A549 (cell line): ENCODE data around the gene RNGTT. TPM values are rescaled to one million over a fixed set of nuclear protein-coding genes. Genes with fewer than 3 reads are reported as not detected.

Source experiments
- ATAC-seq, 2 experiments: fragments of 200-7000 bp in 1 of 2; fragments of >200 bp in 1 of 2; cut with Nextera tagmentation in 1 of 2; cut with Tn5 transposase in 1 of 2; 3 replicates each; pipeline versions ENCODE4 v1.8.0 to v1.9.1; 2018 to 2020; ENCODE audit warnings: mild to moderate bottlenecking in 1 of 2, moderate library complexity in 1 of 2
- CTCF ChIA-PET: fragments of 300-600 bp; sonication (Branson Sonifier 250); formaldehyde crosslinking; extraction: SDS; loops from one replicate; lab custom pipeline; 2021; ENCODE audit warnings: antibody characterized with exemption, inconsistent platforms; lab: Yijun Ruan, JAX
- POLR2A ChIA-PET: fragments of 350-600 bp; formaldehyde crosslinking; extraction: SDS; loops from one replicate; lab custom pipeline; 2021; ENCODE audit warnings: antibody characterized with exemption, inconsistent platforms; lab: Yijun Ruan, JAX
- DNase-seq, 2 experiments: peaks; one replicate each; pipeline versions ENCODE4 v3.0.0 to v3.0.0-alpha.2; 2011 to 2016; ENCODE audit warnings: low read depth in 1 of 2, low spot score in 1 of 2
- FAIRE-seq: peaks from 2 replicates; lab custom pipeline; 2011; peaks lifted over from hg19 to GRCh38; lab: Jason Lieb, UNC
- H3K27ac ChIP-seq, 2 experiments: fragments of >200 bp; sonication (Bioruptor Twin); formaldehyde crosslinking; 3 replicates each; pipeline ENCODE4 v1.5.1; 2016 to 2017
- H3K4me1 ChIP-seq: fragments of >200 bp; sonication (Bioruptor Twin); formaldehyde crosslinking; 3 replicates; pipeline ENCODE4 v1.6.1; 2016
- H3K4me2 ChIP-seq: fragments of >200 bp; sonication (Bioruptor Twin); formaldehyde crosslinking; 3 replicates; pipeline ENCODE4 v1.6.1; 2016
- H3K4me3 ChIP-seq: fragments of >200 bp; sonication (Bioruptor Twin); formaldehyde crosslinking; 3 replicates; pipeline ENCODE4 v1.5.1; 2016
- H3K9me3 ChIP-seq: fragments of >200 bp; sonication (Bioruptor Twin); formaldehyde crosslinking; 3 replicates; pipeline ENCODE4 v1.6.1; 2016
- BCL3 ChIP-seq: fragments of >200 bp; sonication (Bioruptor Twin); formaldehyde crosslinking; IDR thresholded peaks from 3 replicates; pipeline ENCODE4 v1.6.1; 2016
- CBX2 ChIP-seq: fragments of 200-600 bp; sonication (generic); IDR thresholded peaks from 2 replicates; pipeline ENCODE4 v1.6.1; 2016; ENCODE audit warnings: low read depth, mild to moderate bottlenecking, borderline replicate concordance
- CBX8 ChIP-seq: fragments of 200-600 bp; sonication (generic); IDR thresholded peaks from 2 replicates; pipeline ENCODE4 v1.6.1; 2016
- CEBPB ChIP-seq, 2 experiments: fragments of >200 bp in 1 of 2; sonication (Bioruptor Twin) in 1 of 2; formaldehyde crosslinking in 1 of 2; IDR thresholded peaks; 2 replicates each; pipeline ENCODE4 v1.6.1; 2012 to 2016
- ELK1 ChIP-seq: fragments of 150-350 bp; IDR thresholded peaks from 2 replicates; pipeline ENCODE4 v1.6.1; 2014; ENCODE audit warnings: low read depth, mild to moderate bottlenecking, low read length
- EP300 ChIP-seq, 2 experiments: fragments of >200 bp; sonication (Bioruptor Twin); formaldehyde crosslinking; IDR thresholded peaks; 2 replicates in 1 of 2; 3 replicates in 1 of 2; pipeline ENCODE4 v1.6.1; 2016 to 2017
- ESRRA ChIP-seq: fragments of 150-350 bp; IDR thresholded peaks from 2 replicates; pipeline ENCODE4 v1.6.1; 2014; ENCODE audit warnings: mild to moderate bottlenecking, low read length, borderline replicate concordance
- FOSL2 ChIP-seq, 2 experiments: fragments of 450-650 bp in 1 of 2; fragments of >200 bp in 1 of 2; sonication (Bioruptor Twin) in 1 of 2; formaldehyde crosslinking; IDR thresholded peaks; 2 replicates each; pipeline versions ENCODE4 v1.5.0 to v1.6.1; 2016 to 2020; ENCODE audit warnings: mild to moderate bottlenecking in 1 of 2, moderate library complexity in 1 of 2
- FOXS1 ChIP-seq: fragments of 250-450 bp; sonication (Bioruptor Pico); IDR thresholded peaks from 2 replicates; pipeline ENCODE4 v1.5.0; 2020; ENCODE audit warnings: mild to moderate bottlenecking, moderate library complexity
- HDAC2 ChIP-seq: fragments of 200-600 bp; sonication (generic); IDR thresholded peaks from 2 replicates; pipeline ENCODE4 v1.6.1; 2016
- HEYL ChIP-seq: fragments of 250-450 bp; sonication (Bioruptor Pico); IDR thresholded peaks from 2 replicates; pipeline ENCODE4 v1.8.0; 2021; ENCODE audit warnings: mild to moderate bottlenecking, moderate library complexity
- HOXA7 ChIP-seq: fragments of 250-450 bp; sonication (Bioruptor Pico); IDR thresholded peaks from 2 replicates; pipeline ENCODE4 v1.5.0; 2020; ENCODE audit warnings: mild to moderate bottlenecking, moderate library complexity
- HOXB13 ChIP-seq: fragments of 250-450 bp; sonication (Bioruptor Pico); IDR thresholded peaks from 2 replicates; pipeline ENCODE4 v1.5.0; 2020; ENCODE audit warnings: low read depth, mild to moderate bottlenecking, moderate library complexity
- JUNB ChIP-seq: fragments of >200 bp; sonication (Bioruptor Twin); formaldehyde crosslinking; IDR thresholded peaks from 2 replicates; pipeline ENCODE4 v1.6.1; 2016
- KDM1A ChIP-seq: fragments of 200-600 bp; sonication (generic); IDR thresholded peaks from 2 replicates; pipeline ENCODE4 v1.6.1; 2016; ENCODE audit warnings: low read depth, mild to moderate bottlenecking
- MAFK ChIP-seq: fragments of 450-650 bp; IDR thresholded peaks from 2 replicates; pipeline ENCODE4 v1.6.1; 2014; ENCODE audit not compliant: partially characterized antibody
- MAZ ChIP-seq: fragments of 150-350 bp; IDR thresholded peaks from 2 replicates; pipeline ENCODE4 v1.6.1; 2014; ENCODE audit warnings: antibody characterized with exemption, low read depth, low read length, borderline replicate concordance
- MYC ChIP-seq: IDR thresholded peaks from 2 replicates; pipeline ENCODE4 v1.6.1; 2012; ENCODE audit warnings: mild to moderate bottlenecking, inconsistent platforms, low read length, improper control_type of control experiment, borderline replicate concordance
- NFE2L2 ChIP-seq: fragments of 150-350 bp; conservative IDR thresholded peaks from 2 replicates; pipeline ENCODE4 v1.6.1; 2014; ENCODE audit warnings: low read length
- NPAS2 ChIP-seq: fragments of 250-450 bp; sonication (Bioruptor Pico); IDR thresholded peaks from 2 replicates; pipeline ENCODE4 v1.8.0; 2022; ENCODE audit warnings: mild to moderate bottlenecking, moderate library complexity, borderline replicate concordance
- NR3C1 ChIP-seq: fragments of >200 bp; sonication (Bioruptor Twin); formaldehyde crosslinking; IDR thresholded peaks from 3 replicates; pipeline ENCODE4 v1.6.1; 2017
- PBX3 ChIP-seq: IDR thresholded peaks from 2 replicates; pipeline ENCODE4 v1.6.1; 2012
- RCOR1 ChIP-seq: fragments of 150-350 bp; IDR thresholded peaks from 2 replicates; pipeline ENCODE4 v1.6.1; 2014; ENCODE audit warnings: antibody characterized with exemption, low read length, low read depth
- RFX5 ChIP-seq: fragments of 450-650 bp; IDR thresholded peaks from 2 replicates; pipeline ENCODE4 v1.7.1; 2014; ENCODE audit warnings: antibody characterized with exemption, mild to moderate bottlenecking, moderate library complexity
- RNF2 ChIP-seq: fragments of 200-600 bp; sonication (generic); IDR thresholded peaks from 2 replicates; pipeline ENCODE4 v1.6.1; 2016; ENCODE audit warnings: low read depth, mild to moderate bottlenecking, antibody characterized with exemption, moderate library complexity, borderline replicate concordance
- TP53 ChIP-seq: fragments of 250-450 bp; sonication (Bioruptor Pico); IDR thresholded peaks from 2 replicates; pipeline ENCODE4 v1.5.0; 2021; ENCODE audit warnings: mild to moderate bottlenecking, moderate library complexity
- ZC3H11A ChIP-seq: fragments of 450-650 bp; IDR thresholded peaks from 2 replicates; pipeline ENCODE4 v1.6.1; 2014; ENCODE audit warnings: antibody characterized with exemption, mild to moderate bottlenecking
- ZFP36 ChIP-seq: fragments of 450-650 bp; IDR thresholded peaks from 2 replicates; pipeline ENCODE4 v1.6.1; 2014; ENCODE audit warnings: borderline replicate concordance; ENCODE audit not compliant: partially characterized antibody
- ZNF302 ChIP-seq: fragments of 250-450 bp; sonication (Bioruptor Pico); IDR thresholded peaks from 2 replicates; pipeline ENCODE4 v1.9.0; 2021; ENCODE audit warnings: inconsistent platforms, mild to moderate bottlenecking, moderate library complexity
- WGBS: methylation state at CpG from one replicate; pipeline ENCODE4 v1.1.6; 2017; ENCODE audit errors: missing lambda C conversion rate; 5-methylcytosine and 5-hydroxymethylcytosine counted together
- polyA plus RNA-seq, 4 experiments: library from polyadenylated mRNA; depleted of rRNA in 3 of 4; stranded (reverse); fragments of >200 nt; fragmentation: RNase III in 1 of 4; extraction: RNeasy Plus Mini Kit Qiagen cat#74134 plus additional on column Dnase treatment in 1 of 4; gene quantifications; 2 replicates in 3 of 4; 3 replicates in 1 of 4; pipeline ENCODE4 v1.2.3, GENCODE V29; 2011 to 2017
- TF ChIP-seq, protein P1 (sequence below): fragments of 450-650 bp; IDR thresholded peaks from 2 replicates; pipeline ENCODE4 v1.6.1; 2014; ENCODE audit warnings: antibody characterized with exemption
- TF ChIP-seq, protein P2 (sequence below): fragments of 200-600 bp; sonication (generic); IDR thresholded peaks from 2 replicates; pipeline ENCODE4 v1.6.1; 2016; ENCODE audit warnings: antibody characterized with exemption, mild to moderate bottlenecking, moderate library complexity
- TF ChIP-seq, protein P3 (sequence below): IDR thresholded peaks from 2 replicates; pipeline ENCODE4 v1.6.1; 2012

The RNGTT gene
- polyA plus RNA-seq, 2 of the 4 experiments (the other 2 are of a cell fraction), result 11.6 to 15.0 TPM

- POLR2A ChIA-PET, result no interaction called here
- DNase-seq (no peak), FAIRE-seq (no peak), ATAC-seq (no peak)
- Histone ChIP-seq H3K4me1 (peaks cover 33% of the 10 kb centered on the region), H3K4me3 (no peak overlapping the region), H3K27ac (no peak overlapping the region), H3K4me2 (no peak overlapping the region), H3K9me3 (no peaks in the 10 kb centered on the region)
- TF ChIP-seq FOXS1 (CRISPR knock-in tag), result no peak
- no peak for TF ChIP-seq HEYL (CRISPR knock-in tag)
- no peak for TF ChIP-seq CBX2
- no peak for TF ChIP-seq MYC
- TF ChIP-seq EP300 (IDR thresholded peaks at IDR 0.05), result no peak
- no peak for TF ChIP-seq HOXA7 (CRISPR knock-in tag)
- no peak for TF ChIP-seq MAFK
- TF ChIP-seq ZNF302 (CRISPR knock-in tag), result no peak
- TF ChIP-seq CBX8, result no peak
- TF ChIP-seq ELK1, result no peak
- no peak for TF ChIP-seq NR3C1
- TF ChIP-seq RCOR1, result no peak
- no peak for TF ChIP-seq CEBPB (IDR thresholded peaks at IDR 0.05)
- no peak for TF ChIP-seq HOXB13 (CRISPR knock-in tag)
- TF ChIP-seq PBX3, result no peak
- no peak for TF ChIP-seq HDAC2
- no peak for TF ChIP-seq ZC3H11A
- no peak for TF ChIP-seq BCL3
- no peak for TF ChIP-seq TP53
- TF ChIP-seq, protein P1, sequence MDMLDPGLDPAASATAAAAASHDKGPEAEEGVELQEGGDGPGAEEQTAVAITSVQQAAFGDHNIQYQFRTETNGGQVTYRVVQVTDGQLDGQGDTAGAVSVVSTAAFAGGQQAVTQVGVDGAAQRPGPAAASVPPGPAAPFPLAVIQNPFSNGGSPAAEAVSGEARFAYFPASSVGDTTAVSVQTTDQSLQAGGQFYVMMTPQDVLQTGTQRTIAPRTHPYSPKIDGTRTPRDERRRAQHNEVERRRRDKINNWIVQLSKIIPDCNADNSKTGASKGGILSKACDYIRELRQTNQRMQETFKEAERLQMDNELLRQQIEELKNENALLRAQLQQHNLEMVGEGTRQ, result no peak
- 98% methylated on average over 2 of the region's 2 CpGs for WGBS
- CTCF ChIA-PET, result no interaction called here
These were observed 98.1 kb downstream of the RNGTT start for GRCh38 chr6:88865275-88865674.

DNA sequence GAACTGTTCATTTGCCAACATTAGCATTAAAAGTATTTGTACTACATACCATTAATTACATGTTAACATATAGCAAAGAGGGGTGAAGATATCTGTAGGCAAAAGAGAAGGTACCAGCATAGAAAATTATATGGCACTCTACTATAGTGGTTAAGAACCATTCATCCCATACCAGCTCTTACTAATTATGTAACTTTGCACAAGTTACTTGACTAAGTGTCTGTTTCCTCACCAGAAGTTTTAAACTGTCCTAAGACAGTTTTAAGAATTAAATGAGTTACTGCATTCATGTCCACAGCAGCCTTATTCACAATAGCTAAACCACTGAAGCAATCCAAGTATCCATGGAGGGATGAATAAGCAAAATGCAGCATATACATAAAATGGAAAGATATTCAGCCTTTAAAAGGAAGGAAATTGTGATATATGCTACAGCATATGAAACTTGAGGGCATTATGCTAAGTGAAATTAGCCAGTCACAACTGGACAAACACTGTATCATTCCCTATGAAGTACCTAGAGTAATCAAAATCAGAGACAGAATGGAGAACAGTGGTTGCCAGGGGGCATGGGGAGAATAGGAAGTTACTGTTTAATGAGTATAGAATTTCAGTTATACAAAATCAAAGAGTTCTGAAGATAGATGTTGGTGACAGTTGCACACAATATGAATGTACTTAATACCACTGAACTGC lies 98.9 kb downstream of the RNGTT start:
- H3K4me2 ChIP-seq, result no peak overlapping the region
- ChIA-PET POLR2A (no interaction called here), CTCF (no interaction called here)
- no peak overlapping the region for H3K27ac ChIP-seq
- FAIRE-seq (no peak), ATAC-seq (no peak), DNase-seq (no peak)
- peaks cover 27% of the 10 kb centered on the region for H3K4me1 ChIP-seq
- no peak overlapping the region for H3K4me3 ChIP-seq
- H3K9me3 ChIP-seq, result no peaks in the 10 kb centered on the region
- TF ChIP-seq RNF2, result no peak
- TF ChIP-seq ZC3H11A, result no peak
- no peak for TF ChIP-seq ESRRA
- no peak for TF ChIP-seq RFX5
- TF ChIP-seq, protein P2, sequence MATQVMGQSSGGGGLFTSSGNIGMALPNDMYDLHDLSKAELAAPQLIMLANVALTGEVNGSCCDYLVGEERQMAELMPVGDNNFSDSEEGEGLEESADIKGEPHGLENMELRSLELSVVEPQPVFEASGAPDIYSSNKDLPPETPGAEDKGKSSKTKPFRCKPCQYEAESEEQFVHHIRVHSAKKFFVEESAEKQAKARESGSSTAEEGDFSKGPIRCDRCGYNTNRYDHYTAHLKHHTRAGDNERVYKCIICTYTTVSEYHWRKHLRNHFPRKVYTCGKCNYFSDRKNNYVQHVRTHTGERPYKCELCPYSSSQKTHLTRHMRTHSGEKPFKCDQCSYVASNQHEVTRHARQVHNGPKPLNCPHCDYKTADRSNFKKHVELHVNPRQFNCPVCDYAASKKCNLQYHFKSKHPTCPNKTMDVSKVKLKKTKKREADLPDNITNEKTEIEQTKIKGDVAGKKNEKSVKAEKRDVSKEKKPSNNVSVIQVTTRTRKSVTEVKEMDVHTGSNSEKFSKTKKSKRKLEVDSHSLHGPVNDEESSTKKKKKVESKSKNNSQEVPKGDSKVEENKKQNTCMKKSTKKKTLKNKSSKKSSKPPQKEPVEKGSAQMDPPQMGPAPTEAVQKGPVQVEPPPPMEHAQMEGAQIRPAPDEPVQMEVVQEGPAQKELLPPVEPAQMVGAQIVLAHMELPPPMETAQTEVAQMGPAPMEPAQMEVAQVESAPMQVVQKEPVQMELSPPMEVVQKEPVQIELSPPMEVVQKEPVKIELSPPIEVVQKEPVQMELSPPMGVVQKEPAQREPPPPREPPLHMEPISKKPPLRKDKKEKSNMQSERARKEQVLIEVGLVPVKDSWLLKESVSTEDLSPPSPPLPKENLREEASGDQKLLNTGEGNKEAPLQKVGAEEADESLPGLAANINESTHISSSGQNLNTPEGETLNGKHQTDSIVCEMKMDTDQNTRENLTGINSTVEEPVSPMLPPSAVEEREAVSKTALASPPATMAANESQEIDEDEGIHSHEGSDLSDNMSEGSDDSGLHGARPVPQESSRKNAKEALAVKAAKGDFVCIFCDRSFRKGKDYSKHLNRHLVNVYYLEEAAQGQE, result no peak
- TF ChIP-seq FOSL2 (IDR thresholded peaks at IDR 0.05), result no peak
- no peak for TF ChIP-seq FOSL2 (CRISPR knock-in tag; IDR thresholded peaks at IDR 0.05)
- TF ChIP-seq KDM1A, result no peak
- no peak for TF ChIP-seq EP300 (IDR thresholded peaks at IDR 0.05)
- no peak for TF ChIP-seq HDAC2
- TF ChIP-seq, protein P3, sequence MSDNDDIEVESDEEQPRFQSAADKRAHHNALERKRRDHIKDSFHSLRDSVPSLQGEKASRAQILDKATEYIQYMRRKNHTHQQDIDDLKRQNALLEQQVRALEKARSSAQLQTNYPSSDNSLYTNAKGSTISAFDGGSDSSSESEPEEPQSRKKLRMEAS, result no peak
- TF ChIP-seq CBX8, result no peak
- no peak for TF ChIP-seq MAZ
- no peak for TF ChIP-seq NFE2L2
- no peak for TF ChIP-seq RCOR1
- no peak for TF ChIP-seq NPAS2
- TF ChIP-seq JUNB, result no peak
- TF ChIP-seq ZFP36, result no peak
